Fibroblast of lung (primary cell): ENCODE results near the gene SRP72. TPM values are rescaled to one million over a fixed set of nuclear protein-coding genes. Genes with fewer than 3 reads are reported as not detected.

Source experiments
- DNase-seq, 2 donors: peaks; one replicate each; pipeline versions ENCODE4 v3.0.0 to v3.0.0-alpha.2; 2010; ENCODE audit warnings: low read depth in 2 of 2
- H2AFZ ChIP-seq: 2 replicates; pipeline ENCODE4 v1.5.1; 2012; ENCODE audit warnings: low read length, control low read depth, inconsistent platforms
- H3K27ac ChIP-seq: 2 replicates; pipeline ENCODE4 v1.5.1; 2011; ENCODE audit warnings: low read length, control low read depth; ENCODE audit not compliant: insufficient read depth
- H3K27me3 ChIP-seq: 2 replicates; pipeline ENCODE4 v1.5.1; 2011; ENCODE audit warnings: mild to moderate bottlenecking, low read length; ENCODE audit not compliant: control insufficient read depth, insufficient read depth
- H3K36me3 ChIP-seq: 2 replicates; pipeline ENCODE4 v1.5.1; 2011; ENCODE audit warnings: low read length; ENCODE audit not compliant: control insufficient read depth, insufficient read depth
- H3K4me1 ChIP-seq: 2 replicates; pipeline ENCODE4 v1.5.1; 2011; ENCODE audit warnings: low read length; ENCODE audit not compliant: control insufficient read depth, insufficient read depth; ENCODE audit errors: extremely low read depth
- H3K4me2 ChIP-seq: 2 replicates; pipeline ENCODE4 v1.5.1; 2011; ENCODE audit warnings: low read length, control low read depth; ENCODE audit not compliant: insufficient read depth; ENCODE audit errors: extremely low read depth
- H3K4me3 ChIP-seq, 4 experiments: fragments of 200-600 bp in 1 of 4; sonication (generic) in 1 of 4; replicated peaks in 1 of 4; 2 replicates each; pipeline ENCODE4 v1.5.1; 2011 to 2016; ENCODE audit warnings: low read length in 4 of 4, low read depth in 3 of 4, mild to moderate bottlenecking in 3 of 4, control low read depth in 2 of 4, inconsistent platforms in 1 of 4, mixed read lengths in 1 of 4; ENCODE audit not compliant: insufficient read depth in 1 of 4; ENCODE audit errors: control extremely low read depth in 1 of 4
- H3K79me2 ChIP-seq: 2 replicates; pipeline ENCODE4 v1.5.1; 2012; ENCODE audit warnings: mild to moderate bottlenecking, low read length, inconsistent platforms; ENCODE audit not compliant: control insufficient read depth, insufficient read depth
- H3K9ac ChIP-seq: 2 replicates; pipeline ENCODE4 v1.5.1; 2011; ENCODE audit warnings: mild to moderate bottlenecking, low read length, control low read depth; ENCODE audit not compliant: insufficient read depth
- H3K9me3 ChIP-seq: 2 replicates; pipeline ENCODE4 v1.5.1; 2012; ENCODE audit warnings: low read depth, low read length; ENCODE audit not compliant: control insufficient read depth, insufficient read depth
- H4K20me1 ChIP-seq: 2 replicates; pipeline ENCODE4 v1.5.1; 2011; ENCODE audit warnings: low read length; ENCODE audit not compliant: control insufficient read depth, insufficient read depth; ENCODE audit errors: extremely low read depth
- CTCF ChIP-seq, 2 donors: IDR thresholded peaks in 1 of 2; conservative IDR thresholded peaks in 1 of 2; 1 replicate in 1 of 2; 2 replicates in 1 of 2; pipeline ENCODE4 v1.5.1; 2011 to 2012; ENCODE audit warnings: low read length in 2 of 2, control low read depth in 1 of 2, inconsistent platforms in 1 of 2, low read depth in 1 of 2, mild to moderate bottlenecking in 1 of 2
- EZH2 ChIP-seq: IDR thresholded peaks from 2 replicates; pipeline ENCODE4 v1.5.1; 2012; ENCODE audit warnings: low read length, control low read depth, mild to moderate bottlenecking; ENCODE audit errors: missing control alignments
- polyA plus RNA-seq, 2 donors: library from polyadenylated mRNA; depleted of rRNA in 1 of 2; stranded (reverse) in 1 of 2; unstranded in 1 of 2; fragments of >200 nt; gene quantifications; 2 replicates each; pipeline ENCODE4 v1.2.1, GENCODE V29; 2011 to 2012; ENCODE audit warnings: missing spikeins in 1 of 2
- total RNA-seq: library from RNA; depleted of rRNA; stranded (reverse); fragments of >200 nt; gene quantifications from 2 replicates; pipeline ENCODE4 v1.2.1, GENCODE V29; 2014

The SRP72 gene
- total and polyA plus RNA-seq, 2 donors (not counting 1 experiment from before 2014, with no cell fraction given), result 72.3 to 181 TPM

GRCh38 chr4:56424697-56425514 is 42.5 kb upstream of the SRP72 start:
- H2AFZ ChIP-seq, result no peak overlapping the region
- H3K79me2 ChIP-seq, result peaks cover 15% of the 10 kb centered on the region
- no peak overlapping the region for H3K4me3 ChIP-seq
- DNase-seq, result peak; percentile 15 to 64
- no peaks in the 10 kb centered on the region for H3K9me3 ChIP-seq
- H3K27ac ChIP-seq, result no peak overlapping the region
- no peaks in the 10 kb centered on the region for H4K20me1 ChIP-seq
- peak overlapping the region; percentile 29 for H3K4me2 ChIP-seq
- no peak overlapping the region for H3K9ac ChIP-seq
- H3K4me1 ChIP-seq, result no peaks in the 10 kb centered on the region
- H3K36me3 ChIP-seq, result no peaks in the 10 kb centered on the region
- TF ChIP-seq CTCF (conservative IDR thresholded peaks at IDR 0.05 in 1 of 2, IDR thresholded peaks at IDR 0.05 in 1 of 2; ENCODE audit: low read depth in 1 of 2, low read length in 2 of 2) (peak; percentile 58 to 71), EZH2 (no peak)
- H3K27me3 ChIP-seq, result no peaks in the 10 kb centered on the region

DNA sequence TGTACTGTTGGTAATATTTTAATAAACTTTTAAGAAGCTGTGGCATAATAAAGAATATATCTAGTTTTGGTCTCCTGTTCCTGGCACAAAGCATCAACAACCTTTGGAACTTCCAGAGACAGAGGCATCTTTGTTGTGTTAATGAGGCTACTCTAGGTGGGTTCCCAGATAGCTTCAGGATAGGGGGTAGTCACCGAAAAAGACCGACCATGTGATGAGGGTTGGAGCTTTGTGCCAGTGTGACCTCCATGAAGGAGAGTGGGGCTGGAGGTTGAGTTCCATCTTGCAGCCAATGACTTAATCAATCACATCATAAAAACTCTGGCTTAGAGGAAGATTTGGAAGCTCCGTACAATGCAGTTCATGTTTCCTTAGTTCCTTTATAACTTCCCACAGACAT is 41.9 kb upstream of the SRP72 start:
- H3K4me2 ChIP-seq, result no peak overlapping the region
- H3K36me3 ChIP-seq, result no peaks in the 10 kb centered on the region
- no peaks in the 10 kb centered on the region for H3K9me3 ChIP-seq
- no peak overlapping the region for H3K27ac ChIP-seq
- TF ChIP-seq CTCF (conservative IDR thresholded peaks at IDR 0.05 in 1 of 2, IDR thresholded peaks at IDR 0.05 in 1 of 2; ENCODE audit: low read depth in 1 of 2, low read length in 2 of 2) (no peak), EZH2 (no peak)
- H3K9ac ChIP-seq, result no peak overlapping the region
- peaks cover 19% of the 10 kb centered on the region for H3K79me2 ChIP-seq
- H2AFZ ChIP-seq, result no peak overlapping the region
- H3K27me3 ChIP-seq, result no peaks in the 10 kb centered on the region
- no peak overlapping the region for H3K4me3 ChIP-seq
- DNase-seq, result no peak
- no peaks in the 10 kb centered on the region for H4K20me1 ChIP-seq
- no peaks in the 10 kb centered on the region for H3K4me1 ChIP-seq

DNA sequence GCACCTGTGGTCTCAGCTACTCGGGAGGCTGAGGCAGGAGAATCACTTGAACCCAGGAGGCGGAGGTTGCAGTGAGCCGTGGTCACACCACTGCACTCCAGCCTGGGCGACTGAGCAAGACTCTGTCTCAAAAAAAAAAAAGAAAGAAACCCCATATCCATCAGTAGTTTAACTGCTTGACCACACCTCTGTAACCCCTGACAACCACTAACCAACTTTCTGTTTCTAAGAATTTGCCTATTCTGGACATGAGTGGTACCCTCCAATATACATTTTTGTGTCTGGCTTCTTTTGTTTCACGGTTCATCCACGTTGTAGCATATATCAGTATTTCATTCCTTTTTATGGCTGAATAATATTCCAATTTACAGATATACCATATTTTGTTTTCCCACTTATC is 41.1 kb upstream of the SRP72 start:
- Histone ChIP-seq H3K27ac (no peak overlapping the region), H2AFZ (no peak overlapping the region), H4K20me1 (no peaks in the 10 kb centered on the region), H3K79me2 (peaks cover 22% of the 10 kb centered on the region), H3K9me3 (no peaks in the 10 kb centered on the region), H3K36me3 (no peaks in the 10 kb centered on the region), H3K4me1 (no peaks in the 10 kb centered on the region), H3K4me2 (no peak overlapping the region), H3K9ac (no peak overlapping the region), H3K27me3 (no peaks in the 10 kb centered on the region), H3K4me3 (no peak overlapping the region)
- no peak for DNase-seq
- TF ChIP-seq CTCF (conservative IDR thresholded peaks at IDR 0.05 in 1 of 2, IDR thresholded peaks at IDR 0.05 in 1 of 2; ENCODE audit: low read depth in 1 of 2, low read length in 2 of 2) (no peak), EZH2 (no peak)
